C4-2B (cell line): ENCODE data around the gene TAF11.

ENCODE experiments used
- CTCF ChIP-seq: fragments of 450-650 bp; conservative IDR thresholded peaks from 2 replicates; pipeline ENCODE4 v1.5.1; 2017; ENCODE audit warnings: mild to moderate bottlenecking
- ZFX ChIP-seq: fragments of 450-650 bp; IDR thresholded peaks from 2 replicates; pipeline ENCODE4 v1.6.1; 2017

DNA sequence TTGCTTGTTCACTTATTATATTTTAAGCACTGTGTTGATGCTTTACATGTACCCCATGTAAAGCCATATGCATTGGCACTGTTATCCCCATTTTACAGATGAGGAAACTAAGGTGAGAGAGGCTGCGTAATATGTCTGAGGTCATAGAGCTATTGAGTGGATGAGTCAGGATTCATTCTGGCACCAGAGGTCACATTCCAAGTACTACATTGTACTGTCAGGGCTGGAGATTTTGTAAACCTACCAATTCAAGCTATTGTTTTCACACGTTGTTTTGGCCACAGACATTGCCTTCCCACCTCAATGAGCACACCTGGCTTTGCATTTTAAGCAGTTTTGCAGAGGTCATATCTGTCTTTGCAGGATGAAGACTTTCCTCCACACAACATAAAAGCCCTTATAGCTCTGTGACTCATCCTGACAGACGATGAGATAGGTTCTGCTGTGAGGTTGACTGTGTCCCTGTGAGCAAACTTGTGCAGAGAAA lies 34.4 kb upstream of the TAF11 start:
- TF ChIP-seq CTCF, result no peak
- no peak for TF ChIP-seq ZFX
